ENCODE measurements around the gene MDFI.

DNA sequence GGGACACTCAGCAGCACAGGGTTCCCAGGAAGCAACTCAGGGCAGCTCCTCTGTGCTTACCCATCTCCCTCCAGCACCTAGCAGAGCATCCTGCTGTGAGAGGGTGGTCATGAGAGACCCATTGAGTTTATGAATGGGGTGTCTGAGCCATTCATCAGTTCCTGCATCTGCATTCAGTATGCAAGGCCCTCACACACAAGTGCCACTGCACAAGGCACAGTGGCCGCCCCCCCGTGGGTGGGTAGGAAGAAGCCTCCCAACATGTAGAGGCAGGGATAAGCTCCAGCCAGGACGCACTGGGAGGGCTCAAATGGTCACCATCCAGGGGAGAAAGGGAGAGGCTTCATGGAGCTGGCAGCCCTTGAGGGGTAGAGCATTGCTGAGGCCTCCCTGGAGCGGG lies 49.0 kb upstream of the MDFI start:
- TF ChIP-seq TAF1 (conservative IDR thresholded peaks at IDR 0.05) (no peak), YY1 (IDR thresholded peaks at IDR 0.05) (no peak), JUND (IDR thresholded peaks at IDR 0.05) (no peak), GABPA (IDR thresholded peaks at IDR 0.05 in 1 of 2, conservative IDR thresholded peaks at IDR 0.05 in 1 of 2) (no peak), RXRA (IDR thresholded peaks at IDR 0.05) (no peak)
- TF ChIP-seq, protein P1, sequence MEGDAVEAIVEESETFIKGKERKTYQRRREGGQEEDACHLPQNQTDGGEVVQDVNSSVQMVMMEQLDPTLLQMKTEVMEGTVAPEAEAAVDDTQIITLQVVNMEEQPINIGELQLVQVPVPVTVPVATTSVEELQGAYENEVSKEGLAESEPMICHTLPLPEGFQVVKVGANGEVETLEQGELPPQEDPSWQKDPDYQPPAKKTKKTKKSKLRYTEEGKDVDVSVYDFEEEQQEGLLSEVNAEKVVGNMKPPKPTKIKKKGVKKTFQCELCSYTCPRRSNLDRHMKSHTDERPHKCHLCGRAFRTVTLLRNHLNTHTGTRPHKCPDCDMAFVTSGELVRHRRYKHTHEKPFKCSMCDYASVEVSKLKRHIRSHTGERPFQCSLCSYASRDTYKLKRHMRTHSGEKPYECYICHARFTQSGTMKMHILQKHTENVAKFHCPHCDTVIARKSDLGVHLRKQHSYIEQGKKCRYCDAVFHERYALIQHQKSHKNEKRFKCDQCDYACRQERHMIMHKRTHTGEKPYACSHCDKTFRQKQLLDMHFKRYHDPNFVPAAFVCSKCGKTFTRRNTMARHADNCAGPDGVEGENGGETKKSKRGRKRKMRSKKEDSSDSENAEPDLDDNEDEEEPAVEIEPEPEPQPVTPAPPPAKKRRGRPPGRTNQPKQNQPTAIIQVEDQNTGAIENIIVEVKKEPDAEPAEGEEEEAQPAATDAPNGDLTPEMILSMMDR (IDR thresholded peaks at IDR 0.05; ENCODE audit: low read depth, low read length, missing input control): no peak
- TF ChIP-seq, protein P2, sequence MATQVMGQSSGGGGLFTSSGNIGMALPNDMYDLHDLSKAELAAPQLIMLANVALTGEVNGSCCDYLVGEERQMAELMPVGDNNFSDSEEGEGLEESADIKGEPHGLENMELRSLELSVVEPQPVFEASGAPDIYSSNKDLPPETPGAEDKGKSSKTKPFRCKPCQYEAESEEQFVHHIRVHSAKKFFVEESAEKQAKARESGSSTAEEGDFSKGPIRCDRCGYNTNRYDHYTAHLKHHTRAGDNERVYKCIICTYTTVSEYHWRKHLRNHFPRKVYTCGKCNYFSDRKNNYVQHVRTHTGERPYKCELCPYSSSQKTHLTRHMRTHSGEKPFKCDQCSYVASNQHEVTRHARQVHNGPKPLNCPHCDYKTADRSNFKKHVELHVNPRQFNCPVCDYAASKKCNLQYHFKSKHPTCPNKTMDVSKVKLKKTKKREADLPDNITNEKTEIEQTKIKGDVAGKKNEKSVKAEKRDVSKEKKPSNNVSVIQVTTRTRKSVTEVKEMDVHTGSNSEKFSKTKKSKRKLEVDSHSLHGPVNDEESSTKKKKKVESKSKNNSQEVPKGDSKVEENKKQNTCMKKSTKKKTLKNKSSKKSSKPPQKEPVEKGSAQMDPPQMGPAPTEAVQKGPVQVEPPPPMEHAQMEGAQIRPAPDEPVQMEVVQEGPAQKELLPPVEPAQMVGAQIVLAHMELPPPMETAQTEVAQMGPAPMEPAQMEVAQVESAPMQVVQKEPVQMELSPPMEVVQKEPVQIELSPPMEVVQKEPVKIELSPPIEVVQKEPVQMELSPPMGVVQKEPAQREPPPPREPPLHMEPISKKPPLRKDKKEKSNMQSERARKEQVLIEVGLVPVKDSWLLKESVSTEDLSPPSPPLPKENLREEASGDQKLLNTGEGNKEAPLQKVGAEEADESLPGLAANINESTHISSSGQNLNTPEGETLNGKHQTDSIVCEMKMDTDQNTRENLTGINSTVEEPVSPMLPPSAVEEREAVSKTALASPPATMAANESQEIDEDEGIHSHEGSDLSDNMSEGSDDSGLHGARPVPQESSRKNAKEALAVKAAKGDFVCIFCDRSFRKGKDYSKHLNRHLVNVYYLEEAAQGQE (IDR thresholded peaks at IDR 0.05): no peak

Measured in liver (tissue), 3 donors.